Stomach (tissue), 9 donors: ENCODE measurements around the gene LHFPL6. TPM values are rescaled to one million over a fixed set of nuclear protein-coding genes. Genes with fewer than 3 reads are reported as not detected.

Experiments
- DNase-seq, 2 donors: peaks; one replicate each; pipeline versions ENCODE4 v3.0.0 to v3.0.0-alpha.2; 2013 to 2019
- H3K27ac ChIP-seq, 5 donors: fragments of 200-600 bp in 4 of 5; sonication (generic) in 4 of 5; one replicate each; pipeline ENCODE4 v1.5.1; 2013 to 2019; ENCODE audit warnings: mild to moderate bottlenecking in 1 of 5, moderate library complexity in 1 of 5
- H3K27me3 ChIP-seq, 3 donors: fragments of 200-600 bp; sonication (generic); one replicate each; pipeline ENCODE4 v1.5.1; 2017 to 2019; ENCODE audit warnings: mixed run types in 1 of 3
- H3K36me3 ChIP-seq, 4 donors: fragments of 200-600 bp; sonication (generic); 1 replicate in 3 of 4; 2 replicates in 1 of 4; pipeline ENCODE4 v1.5.1; 2016 to 2019
- H3K4me1 ChIP-seq, 4 donors: fragments of 200-600 bp; sonication (generic); one replicate each; pipeline ENCODE4 v1.5.1; 2016 to 2019
- H3K4me3 ChIP-seq, 4 donors: fragments of 200-600 bp; sonication (generic) in 3 of 4; one replicate each; pipeline ENCODE4 v1.5.1; 2016 to 2019; ENCODE audit warnings: mild to moderate bottlenecking in 1 of 4
- H3K9me3 ChIP-seq, 4 donors: fragments of 200-600 bp; sonication (generic); one replicate each; pipeline ENCODE4 v1.5.1; 2016 to 2019
- EP300 ChIP-seq: sonication (generic); formaldehyde crosslinking; IDR thresholded peaks from one replicate; pipeline ENCODE4 v1.6.1; 2017; ENCODE audit warnings: antibody characterized with exemption
- POLR2A ChIP-seq, 4 donors: fragments of 450-650 bp; IDR thresholded peaks; one replicate each; pipeline ENCODE4 v1.6.1; 2016; ENCODE audit warnings: antibody characterized with exemption in 4 of 4, control low read depth in 2 of 4, mild to moderate bottlenecking in 1 of 4, moderate library complexity in 1 of 4
- POLR2AphosphoS5 ChIP-seq, 3 donors: sonication (generic); formaldehyde crosslinking; IDR thresholded peaks; one replicate each; pipeline ENCODE4 v1.6.1; 2016; ENCODE audit warnings: antibody characterized with exemption in 3 of 3
- WGBS, 5 donors: extraction: QIAGEN DNeasy Blood & Tissue Kit in 3 of 5; methylation state at CpG; one replicate each; pipeline versions ENCODE4 v1.1.5 to v1.1.7; 2013 to 2018; 5-methylcytosine and 5-hydroxymethylcytosine counted together
- intact Hi-C: fragments of 100-400 bp; cut with DNase I; formaldehyde crosslinking; loops from one replicate; pipeline ENCODE4 v1.15.1; 2023; ENCODE audit warnings: low total_unique reads
- polyA plus RNA-seq, 3 donors: library from polyadenylated mRNA; stranded (reverse); fragments of 200-250 nt; gene quantifications; one replicate each; pipeline ENCODE4 v1.2.3, GENCODE V29; 2013
- total RNA-seq, 5 donors: library from RNA; depleted of rRNA; stranded (reverse); fragments of >200 nt; gene quantifications; one replicate each; pipeline versions ENCODE4 v1.1.0 to v1.2.3, GENCODE V29; 2014 to 2016
- TF ChIP-seq, protein P1 (sequence below), 7 experiments: fragments of 450-650 bp in 4 of 7; fragments of 200-600 bp in 3 of 7; sonication (generic) in 3 of 7; IDR thresholded peaks; one replicate each; pipeline ENCODE4 v1.5.1; 2016 to 2019; ENCODE audit warnings: antibody characterized with exemption in 7 of 7, control low read depth in 2 of 7, mild to moderate bottlenecking in 1 of 7
- donor health status: healthy with polysubstance abuse.
- donor health status: Bipolar disorder and iron deficiency.
- donor health status: healthy.

LHFPL6 gene
- total and polyA plus RNA-seq, 8 donors, result 4.7 to 53.6 (median 10.9) TPM

- H3K4me3 ChIP-seq, result no peak overlapping the region
- H3K9me3 ChIP-seq, result no peaks in the 10 kb centered on the region
- no peaks in the 10 kb centered on the region for H3K27me3 ChIP-seq
- DNase-seq, result no peak
- TF ChIP-seq POLR2AphosphoS5 (IDR thresholded peaks at IDR 0.05) (no peak), EP300 (no peak), POLR2A (IDR thresholded peaks at IDR 0.05) (no peak)
- TF ChIP-seq, protein P1, sequence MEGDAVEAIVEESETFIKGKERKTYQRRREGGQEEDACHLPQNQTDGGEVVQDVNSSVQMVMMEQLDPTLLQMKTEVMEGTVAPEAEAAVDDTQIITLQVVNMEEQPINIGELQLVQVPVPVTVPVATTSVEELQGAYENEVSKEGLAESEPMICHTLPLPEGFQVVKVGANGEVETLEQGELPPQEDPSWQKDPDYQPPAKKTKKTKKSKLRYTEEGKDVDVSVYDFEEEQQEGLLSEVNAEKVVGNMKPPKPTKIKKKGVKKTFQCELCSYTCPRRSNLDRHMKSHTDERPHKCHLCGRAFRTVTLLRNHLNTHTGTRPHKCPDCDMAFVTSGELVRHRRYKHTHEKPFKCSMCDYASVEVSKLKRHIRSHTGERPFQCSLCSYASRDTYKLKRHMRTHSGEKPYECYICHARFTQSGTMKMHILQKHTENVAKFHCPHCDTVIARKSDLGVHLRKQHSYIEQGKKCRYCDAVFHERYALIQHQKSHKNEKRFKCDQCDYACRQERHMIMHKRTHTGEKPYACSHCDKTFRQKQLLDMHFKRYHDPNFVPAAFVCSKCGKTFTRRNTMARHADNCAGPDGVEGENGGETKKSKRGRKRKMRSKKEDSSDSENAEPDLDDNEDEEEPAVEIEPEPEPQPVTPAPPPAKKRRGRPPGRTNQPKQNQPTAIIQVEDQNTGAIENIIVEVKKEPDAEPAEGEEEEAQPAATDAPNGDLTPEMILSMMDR (IDR thresholded peaks at IDR 0.05), result no peak
- no peak overlapping the region for H3K27ac ChIP-seq
- intact Hi-C loops, result no loop called here
- H3K36me3 ChIP-seq, result no peaks in the 10 kb centered on the region
- H3K4me1 ChIP-seq, result peaks cover 0 to 3% (median 0%) of the 10 kb centered on the region in 4 donors
- 89 to 97% (median 91%) methylated on average over 5 of the region's 5 CpGs for whole genome bisulfite sequencing, 5 donors
Measured at GRCh38 chr13:39371706-39372105, 231.3 kb downstream of the LHFPL6 start.

DNA sequence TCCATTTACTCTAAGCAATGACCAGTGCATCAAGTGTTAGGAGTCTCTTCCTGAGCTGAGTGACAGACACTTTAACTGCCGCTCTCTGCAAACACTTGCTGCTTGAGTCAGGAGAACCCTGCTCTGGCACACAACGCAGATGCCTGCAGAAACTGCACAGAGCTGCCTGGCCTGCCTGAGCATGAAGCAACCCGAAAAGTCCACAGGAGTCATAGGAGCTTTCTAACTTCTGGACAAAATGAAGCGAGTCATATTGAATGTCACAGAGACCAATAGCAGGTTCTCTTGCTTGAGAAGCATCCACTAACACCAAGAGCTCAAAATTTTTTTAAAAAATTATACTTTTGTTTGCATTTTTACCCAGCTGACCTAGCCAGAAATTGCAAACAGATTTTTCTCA lies 232.4 kb downstream of the LHFPL6 start:
- H3K36me3 ChIP-seq, result no peaks in the 10 kb centered on the region
- WGBS, 5 donors, result 72 to 86% (median 81%) methylated on average over 4 of the region's 4 CpGs
- no peak overlapping the region for H3K4me3 ChIP-seq
- peaks cover 0 to 3% (median 0%) of the 10 kb centered on the region in 4 donors for H3K4me1 ChIP-seq
- H3K9me3 ChIP-seq, result no peaks in the 10 kb centered on the region
- H3K27me3 ChIP-seq, result no peaks in the 10 kb centered on the region
- TF ChIP-seq, protein P1 (IDR thresholded peaks at IDR 0.05), result no peak
- no peak for TF ChIP-seq POLR2AphosphoS5 (IDR thresholded peaks at IDR 0.05)
- no peak for TF ChIP-seq POLR2A (IDR thresholded peaks at IDR 0.05)
- no peak for TF ChIP-seq EP300
- no peak for DNase-seq
- intact Hi-C loops, result no loop called here
- H3K27ac ChIP-seq, result no peak overlapping the region

DNA sequence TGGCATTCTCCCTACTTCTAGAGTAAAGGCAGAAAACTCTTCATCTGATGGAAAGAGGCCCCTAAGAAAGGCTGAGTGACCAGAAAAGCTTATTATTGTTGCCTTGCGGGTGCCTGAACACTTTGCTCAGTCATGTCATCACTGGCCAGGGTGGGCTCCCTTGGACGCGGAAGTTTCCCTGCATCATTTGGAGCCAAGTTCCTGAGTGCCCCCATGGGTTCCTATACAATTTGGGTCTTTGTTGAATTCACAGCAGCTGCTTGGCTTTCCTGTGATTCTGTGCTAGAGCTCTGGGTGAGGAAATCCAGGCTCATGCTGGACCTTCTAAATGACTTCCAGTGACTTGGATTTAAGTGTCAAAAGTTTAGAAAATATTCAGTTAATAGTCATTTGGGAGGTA lies 232.9 kb downstream of the LHFPL6 start:
- Histone ChIP-seq H3K27ac (no peak overlapping the region), H3K4me1 (peaks cover 0 to 6% (median 1%) of the 10 kb centered on the region in 4 donors), H3K36me3 (no peaks in the 10 kb centered on the region), H3K4me3 (no peak overlapping the region), H3K9me3 (no peaks in the 10 kb centered on the region), H3K27me3 (no peaks in the 10 kb centered on the region)
- no peak for DNase-seq
- 80 to 97% (median 91%) methylated on average over 3 of the region's 3 CpGs for WGBS, 5 donors
- intact Hi-C loops, result no loop called here
- TF ChIP-seq, protein P1 (IDR thresholded peaks at IDR 0.05), result no peak

DNA sequence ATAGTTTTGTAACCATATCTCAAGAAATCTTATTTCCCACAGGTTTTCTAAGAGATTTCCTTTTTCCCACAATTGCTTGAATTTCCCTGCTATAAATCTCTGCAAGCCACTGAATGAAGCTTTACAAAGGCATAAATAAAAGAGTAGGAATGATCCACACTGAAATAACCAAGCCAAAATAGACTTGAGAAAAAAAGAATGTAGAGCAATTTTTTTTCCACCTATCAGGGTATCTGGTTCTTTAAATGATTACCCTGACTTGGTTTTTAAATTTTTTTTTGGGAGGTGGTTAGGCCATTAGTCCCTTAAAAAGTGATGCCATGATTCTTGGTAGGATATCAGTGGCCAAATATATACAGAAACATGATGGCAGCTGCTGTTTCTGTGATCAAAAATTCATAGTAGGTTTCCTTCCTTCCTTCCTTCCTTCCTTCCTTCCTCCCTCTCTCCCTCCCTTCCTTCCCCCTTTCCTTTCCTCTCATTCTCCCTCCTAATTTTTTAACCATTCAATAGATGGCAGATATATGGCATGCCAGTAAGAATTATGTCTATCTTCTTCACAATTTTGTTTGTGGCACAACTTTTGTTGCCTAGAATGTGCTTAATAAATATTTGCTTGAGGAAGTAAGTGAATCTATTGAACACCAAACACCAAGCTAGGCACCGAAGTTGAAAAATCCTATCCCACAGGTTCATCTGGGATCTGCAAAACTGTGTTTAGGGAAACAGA lies 233.7 kb downstream of the LHFPL6 start:
- H3K36me3 ChIP-seq, result no peaks in the 10 kb centered on the region

More for the DNA sequence above, 233.7 kb downstream of the LHFPL6 start:
- no peak for DNase-seq
- 36 to 91% (median 59%) methylated on average over 1 of the region's 1 CpG for WGBS, 5 donors
- intact Hi-C loops, result no loop called here
- Histone ChIP-seq H3K4me1 (peaks cover 0 to 10% (median 4%) of the 10 kb centered on the region in 4 donors), H3K9me3 (no peaks in the 10 kb centered on the region), H3K27ac (no peak overlapping the region), H3K4me3 (no peak overlapping the region), H3K27me3 (no peaks in the 10 kb centered on the region)
- TF ChIP-seq POLR2A (IDR thresholded peaks at IDR 0.05) (no peak), EP300 (no peak), POLR2AphosphoS5 (IDR thresholded peaks at IDR 0.05) (no peak)
- TF ChIP-seq, protein P1 (IDR thresholded peaks at IDR 0.05), result no peak
